Measurements from ENCODE around the gene KCTD2. TPM values are rescaled to one million over a fixed set of nuclear protein-coding genes. Genes with fewer than 3 reads are reported as not detected.

The KCTD2 gene, protein sequence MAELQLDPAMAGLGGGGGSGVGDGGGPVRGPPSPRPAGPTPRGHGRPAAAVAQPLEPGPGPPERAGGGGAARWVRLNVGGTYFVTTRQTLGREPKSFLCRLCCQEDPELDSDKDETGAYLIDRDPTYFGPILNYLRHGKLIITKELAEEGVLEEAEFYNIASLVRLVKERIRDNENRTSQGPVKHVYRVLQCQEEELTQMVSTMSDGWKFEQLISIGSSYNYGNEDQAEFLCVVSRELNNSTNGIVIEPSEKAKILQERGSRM
- total RNA-seq: 10 to 100 TPM; 18.7 to 22.7 TPM

DNA sequence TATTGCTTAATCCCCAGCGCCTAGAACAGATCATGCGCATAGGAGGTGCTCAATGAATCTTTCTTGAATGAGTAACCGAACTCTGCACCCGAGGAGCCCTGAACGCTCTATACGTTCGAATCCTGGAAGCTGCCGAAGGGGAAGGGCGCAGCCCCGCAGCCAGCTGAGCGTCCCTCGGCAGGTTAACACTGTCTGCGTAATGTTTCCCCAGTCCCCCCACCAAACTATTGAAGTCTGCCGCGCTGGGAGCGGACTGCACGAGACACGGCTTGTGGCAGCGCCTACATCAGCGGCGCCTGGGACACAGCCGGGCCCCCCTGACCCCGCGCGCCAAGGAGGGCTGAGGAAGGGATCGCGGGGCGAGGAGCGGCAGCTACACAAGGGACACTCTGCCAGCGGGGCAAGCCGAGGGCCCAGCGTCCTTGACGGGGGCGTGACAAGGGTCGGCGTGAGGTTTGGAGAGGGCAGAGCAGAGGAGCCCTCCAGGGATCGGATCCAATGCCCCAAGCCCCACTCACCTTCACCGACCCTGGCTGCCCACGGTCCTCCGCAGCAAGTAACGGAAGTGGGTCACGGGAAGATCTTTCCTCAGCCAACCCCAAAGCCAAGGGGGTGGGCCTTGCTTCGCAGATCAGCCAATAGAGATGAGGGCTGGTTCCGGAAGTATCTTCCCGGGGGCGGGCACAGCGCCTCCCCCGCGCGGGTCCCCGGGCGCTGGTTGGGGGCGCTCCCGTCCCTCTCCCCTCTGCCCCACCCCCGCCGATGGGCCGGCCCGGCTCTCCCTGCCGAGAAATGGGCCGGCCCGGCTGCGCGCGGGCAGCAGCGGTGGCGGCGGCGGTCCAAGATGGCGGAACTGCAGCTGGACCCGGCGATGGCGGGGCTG is at the start of gene KCTD2, which contains the start of gene ATP5PD:
TSS of gene KCTD2 (plus strand) at position 819 of the 883 bp plus-strand sequence. CDS start at position 845, 26 bp downstream.
TSS of gene ATP5PD (minus strand) at position 563 of the 883 bp plus-strand sequence. CDS start 4,319 bp downstream, outside the sequence.
- peak within 1 kb of the TSS; percentile 89 for H3K4me3 ChIP-seq
- H3K27me3 ChIP-seq (replicated peaks; ENCODE audit: insufficient read depth): no peaks in the 10 kb centered on the region
- peaks cover 14% of the 10 kb centered on the region for H3K36me3 ChIP-seq
- peaks cover 15 to 27% of the 10 kb centered on the region in 2 donors for H3K4me1 ChIP-seq (ENCODE audit: control insufficient read depth in 1 of 2, low read depth in 2 of 2)
- TF ChIP-seq, protein P1, sequence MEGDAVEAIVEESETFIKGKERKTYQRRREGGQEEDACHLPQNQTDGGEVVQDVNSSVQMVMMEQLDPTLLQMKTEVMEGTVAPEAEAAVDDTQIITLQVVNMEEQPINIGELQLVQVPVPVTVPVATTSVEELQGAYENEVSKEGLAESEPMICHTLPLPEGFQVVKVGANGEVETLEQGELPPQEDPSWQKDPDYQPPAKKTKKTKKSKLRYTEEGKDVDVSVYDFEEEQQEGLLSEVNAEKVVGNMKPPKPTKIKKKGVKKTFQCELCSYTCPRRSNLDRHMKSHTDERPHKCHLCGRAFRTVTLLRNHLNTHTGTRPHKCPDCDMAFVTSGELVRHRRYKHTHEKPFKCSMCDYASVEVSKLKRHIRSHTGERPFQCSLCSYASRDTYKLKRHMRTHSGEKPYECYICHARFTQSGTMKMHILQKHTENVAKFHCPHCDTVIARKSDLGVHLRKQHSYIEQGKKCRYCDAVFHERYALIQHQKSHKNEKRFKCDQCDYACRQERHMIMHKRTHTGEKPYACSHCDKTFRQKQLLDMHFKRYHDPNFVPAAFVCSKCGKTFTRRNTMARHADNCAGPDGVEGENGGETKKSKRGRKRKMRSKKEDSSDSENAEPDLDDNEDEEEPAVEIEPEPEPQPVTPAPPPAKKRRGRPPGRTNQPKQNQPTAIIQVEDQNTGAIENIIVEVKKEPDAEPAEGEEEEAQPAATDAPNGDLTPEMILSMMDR (IDR thresholded peaks at IDR 0.05): no peak
- DNase-seq (ENCODE audit: low spot score) (peak; percentile 83), ATAC-seq (ENCODE audit: insufficient number of reproducible peaks, low FRiP score, low read depth) (peak; percentile 97)
- peak within 1 kb of the TSS; percentile 92 to 93 for H3K27ac ChIP-seq
- no peaks in the 10 kb centered on the region for H3K9me3 ChIP-seq

DNA sequence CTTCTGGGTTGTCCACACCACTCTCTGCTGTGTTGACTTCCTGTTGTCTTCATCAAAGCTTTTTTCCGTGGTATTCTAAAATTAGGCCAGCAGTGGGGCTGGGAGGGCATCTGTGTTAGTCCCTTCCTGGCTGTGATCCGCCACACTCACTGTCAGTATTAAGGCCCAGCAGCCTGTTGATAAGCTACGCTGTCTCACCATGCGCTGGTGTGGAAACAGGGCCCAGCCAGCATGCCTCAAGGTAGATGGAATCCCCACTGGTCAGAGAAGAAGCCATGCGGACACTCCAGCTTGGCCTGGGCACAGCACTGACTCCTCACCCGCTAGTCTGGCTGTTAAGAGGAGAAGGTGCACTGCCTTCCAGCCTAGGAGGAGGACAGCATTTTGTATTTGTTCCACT is 48.2 kb upstream of the KCTD2 start:
- Histone ChIP-seq H3K4me3 (no peak overlapping the region), H3K4me1 (ENCODE audit: control insufficient read depth in 1 of 2, low read depth in 2 of 2) (no peaks in the 10 kb centered on the region), H3K9me3 (no peaks in the 10 kb centered on the region), H3K36me3 (peaks cover 24% of the 10 kb centered on the region), H3K27me3 (replicated peaks; ENCODE audit: insufficient read depth) (no peaks in the 10 kb centered on the region), H3K27ac (no peak overlapping the region)
- ATAC-seq (ENCODE audit: insufficient number of reproducible peaks, low FRiP score, low read depth): no peak
- TF ChIP-seq, protein P1 (IDR thresholded peaks at IDR 0.05): no peak
- no peak for DNase-seq (ENCODE audit: low spot score)

DNA sequence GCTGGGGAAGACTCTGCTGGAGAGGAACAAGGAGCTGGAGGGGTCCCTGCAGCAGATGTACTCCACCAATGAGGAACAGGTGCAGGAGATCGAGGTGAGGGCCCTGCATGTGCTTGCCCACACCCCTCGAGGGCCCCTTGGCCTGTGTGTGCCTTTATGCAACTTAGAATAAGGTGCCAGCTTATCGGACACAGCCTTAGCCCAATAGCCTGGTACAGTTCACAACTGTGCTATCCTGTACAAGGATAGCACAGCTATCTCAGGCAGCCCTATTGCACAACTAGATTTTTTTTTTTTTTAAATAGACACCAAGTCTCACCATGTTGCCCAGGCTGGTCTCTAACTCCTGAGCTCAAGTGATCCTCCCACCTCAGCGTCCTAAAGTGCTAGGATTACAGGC is 47.5 kb upstream of the KCTD2 start:
- H3K36me3 ChIP-seq: peaks cover 26% of the 10 kb centered on the region
- no peaks in the 10 kb centered on the region for H3K9me3 ChIP-seq
- ATAC-seq (ENCODE audit: insufficient number of reproducible peaks, low FRiP score, low read depth) (no peak), DNase-seq (ENCODE audit: low spot score) (no peak)
- no peaks in the 10 kb centered on the region for H3K4me1 ChIP-seq (ENCODE audit: control insufficient read depth in 1 of 2, low read depth in 2 of 2)
- TF ChIP-seq, protein P1 (IDR thresholded peaks at IDR 0.05): no peak
- H3K27ac ChIP-seq: no peak overlapping the region
- H3K4me3 ChIP-seq: no peak overlapping the region
- H3K27me3 ChIP-seq (replicated peaks; ENCODE audit: insufficient read depth): no peaks in the 10 kb centered on the region

DNA sequence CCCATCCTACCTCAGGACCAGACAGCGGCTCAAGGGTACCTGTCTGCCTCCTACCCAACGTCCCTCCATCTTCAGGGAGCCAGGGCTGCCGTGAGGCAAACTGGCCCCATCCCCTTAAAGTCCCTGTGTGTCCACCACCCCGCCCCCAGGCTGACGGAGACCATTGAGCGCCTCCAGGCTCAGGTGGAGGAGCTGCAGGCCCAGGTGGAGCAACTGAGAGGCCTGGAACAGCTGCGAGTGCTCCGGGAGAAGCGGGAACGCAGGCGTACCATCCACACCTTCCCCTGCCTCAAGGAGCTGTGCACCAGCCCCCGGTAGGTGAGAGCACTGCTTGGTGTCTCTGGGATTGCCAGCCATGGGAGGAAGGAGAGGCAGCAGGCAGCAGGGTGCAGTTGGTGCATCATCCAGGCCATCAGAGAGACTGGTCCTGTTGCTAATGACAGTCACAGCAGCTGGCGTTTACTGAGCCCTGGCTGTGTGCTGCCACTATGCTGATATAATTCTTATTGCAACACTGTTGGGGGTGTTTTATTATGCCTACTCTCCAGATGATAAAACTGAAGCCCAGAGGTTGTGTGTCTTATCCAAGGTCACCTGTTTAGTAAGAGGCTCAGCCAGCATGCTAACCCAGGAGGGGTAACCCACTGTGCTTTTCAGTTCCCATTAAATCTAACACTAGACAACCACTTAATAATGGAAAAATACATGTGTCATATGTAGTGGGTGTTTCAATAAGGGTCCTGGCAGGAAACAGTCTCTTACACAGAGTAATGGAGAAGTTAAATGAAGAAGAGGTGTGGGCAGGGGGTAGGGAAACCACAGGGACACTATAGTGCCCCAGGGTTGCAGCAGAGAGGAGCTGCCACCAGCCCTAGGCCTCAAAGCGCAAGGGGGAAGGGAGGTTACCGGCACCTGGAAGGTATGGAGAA is 44.8 kb upstream of the KCTD2 start:
- no peaks in the 10 kb centered on the region for H3K9me3 ChIP-seq
- peaks cover 26% of the 10 kb centered on the region for H3K36me3 ChIP-seq

More for the DNA sequence above, 44.8 kb upstream of the KCTD2 start:
- H3K27ac ChIP-seq: no peak overlapping the region
- no peaks in the 10 kb centered on the region for H3K27me3 ChIP-seq (replicated peaks; ENCODE audit: insufficient read depth)
- DNase-seq (ENCODE audit: low spot score) (no peak), ATAC-seq (ENCODE audit: insufficient number of reproducible peaks, low FRiP score, low read depth) (no peak)
- no peaks in the 10 kb centered on the region for H3K4me1 ChIP-seq (ENCODE audit: control insufficient read depth in 1 of 2, low read depth in 2 of 2)
- TF ChIP-seq, protein P1 (IDR thresholded peaks at IDR 0.05): no peak
- H3K4me3 ChIP-seq: no peak overlapping the region
